ENCODE measurements around the gene ANKRD23. TPM values are rescaled to one million over a fixed set of nuclear protein-coding genes. Genes with fewer than 3 reads are reported as not detected.
"Not testable (repeated sequence)": the region's sequence is repeated elsewhere in the genome, so short reads cannot be mapped to it uniquely, and the experiment has no call there.

ANKRD23 gene
- total and polyA plus RNA-seq, 4 donors = 2.6 to 14.4 (median 7.8) TPM

- 82% methylated on average over 19 of the region's 25 CpGs for WGBS (ENCODE audit: insufficient coverage)
- no peak overlapping the region for H3K27ac ChIP-seq (ENCODE audit: low read depth, low read length)
- H3K27me3 ChIP-seq (ENCODE audit: control insufficient read depth, insufficient read depth, low read length) = no peaks in the 10 kb centered on the region
- no peaks in the 10 kb centered on the region for H3K9me3 ChIP-seq (ENCODE audit: control insufficient read depth, insufficient read depth, low read length)
- no peak for DNase-seq (ENCODE audit: low read depth in 4 of 6, low spot score in 6 of 6)
- H3K4me3 ChIP-seq (ENCODE audit: low read depth, low read length) = no peak overlapping the region
- peaks cover 73% of the 10 kb centered on the region for H3K4me1 ChIP-seq (ENCODE audit: control insufficient read depth, insufficient read depth, low read length)
- H3K36me3 ChIP-seq (ENCODE audit: control insufficient read depth, insufficient read depth, low read length) = peaks cover 86% of the 10 kb centered on the region
Measured at GRCh38 chr2:96864343-96865091, 20.7 kb upstream of the ANKRD23 start.

- Histone ChIP-seq H3K36me3 (ENCODE audit: control insufficient read depth, insufficient read depth, low read length) (peaks cover 92% of the 10 kb centered on the region), H3K4me3 (ENCODE audit: low read depth, low read length) (no peak overlapping the region), H3K4me1 (ENCODE audit: control insufficient read depth, insufficient read depth, low read length) (peaks cover 80% of the 10 kb centered on the region), H3K9me3 (ENCODE audit: control insufficient read depth, insufficient read depth, low read length) (no peaks in the 10 kb centered on the region), H3K27ac (ENCODE audit: low read depth, low read length) (no peak overlapping the region), H3K27me3 (ENCODE audit: control insufficient read depth, insufficient read depth, low read length) (no peaks in the 10 kb centered on the region)
- WGBS (ENCODE audit: insufficient coverage) = 94% methylated on average over 16 of the region's 19 CpGs
- no peak for DNase-seq (ENCODE audit: low read depth in 4 of 6, low spot score in 6 of 6)
Measured at GRCh38 chr2:96863575-96864342, 19.9 kb upstream of the ANKRD23 start.

- peaks cover 83% of the 10 kb centered on the region for H3K4me1 ChIP-seq (ENCODE audit: control insufficient read depth, insufficient read depth, low read length)
- not testable (repeated sequence) for H3K27me3 ChIP-seq (ENCODE audit: control insufficient read depth, insufficient read depth, low read length); H3K27ac ChIP-seq (ENCODE audit: low read depth, low read length); H3K4me3 ChIP-seq (ENCODE audit: low read depth, low read length); DNase-seq (ENCODE audit: low read depth in 4 of 6, low spot score in 6 of 6); H3K9me3 ChIP-seq (ENCODE audit: control insufficient read depth, insufficient read depth, low read length)
- H3K36me3 ChIP-seq (ENCODE audit: control insufficient read depth, insufficient read depth, low read length) = peaks cover 90% of the 10 kb centered on the region
- WGBS (ENCODE audit: insufficient coverage) = 91% methylated on average over 3 of the region's 4 CpGs
Measured at GRCh38 chr2:96863056-96863455, 19.2 kb upstream of the ANKRD23 start.

- WGBS (ENCODE audit: insufficient coverage) = 90% methylated on average over 14 of the region's 17 CpGs
- Histone ChIP-seq H3K27me3 (ENCODE audit: control insufficient read depth, insufficient read depth, low read length) (no peaks in the 10 kb centered on the region), H3K36me3 (ENCODE audit: control insufficient read depth, insufficient read depth, low read length) (peaks cover 73% of the 10 kb centered on the region), H3K4me3 (ENCODE audit: low read depth, low read length) (no peak overlapping the region), H3K9me3 (ENCODE audit: control insufficient read depth, insufficient read depth, low read length) (no peaks in the 10 kb centered on the region), H3K4me1 (ENCODE audit: control insufficient read depth, insufficient read depth, low read length) (peaks cover 76% of the 10 kb centered on the region), H3K27ac (ENCODE audit: low read depth, low read length) (peak overlapping the region; percentile 75)
- DNase-seq (ENCODE audit: low read depth in 4 of 6, low spot score in 6 of 6) = no peak
Measured at GRCh38 chr2:96861074-96861473, 17.3 kb upstream of the ANKRD23 start.

GRCh38 chr2:96860065-96861029 is 16.5 kb upstream of the ANKRD23 start:
- H3K36me3 ChIP-seq (ENCODE audit: control insufficient read depth, insufficient read depth, low read length) = peaks cover 66% of the 10 kb centered on the region
- H3K4me1 ChIP-seq (ENCODE audit: control insufficient read depth, insufficient read depth, low read length) = peaks cover 74% of the 10 kb centered on the region
- no peaks in the 10 kb centered on the region for H3K9me3 ChIP-seq (ENCODE audit: control insufficient read depth, insufficient read depth, low read length)
- DNase-seq (ENCODE audit: low read depth in 4 of 6, low spot score in 6 of 6) = no peak
- H3K27ac ChIP-seq (ENCODE audit: low read depth, low read length) = peak overlapping the region; percentile 75
- WGBS (ENCODE audit: insufficient coverage) = 76% methylated on average over 33 of the region's 38 CpGs
- H3K4me3 ChIP-seq (ENCODE audit: low read depth, low read length) = no peak overlapping the region
- no peaks in the 10 kb centered on the region for H3K27me3 ChIP-seq (ENCODE audit: control insufficient read depth, insufficient read depth, low read length)

GRCh38 chr2:96859681-96860064 is 15.9 kb upstream of the ANKRD23 start:
- H3K4me1 ChIP-seq (ENCODE audit: control insufficient read depth, insufficient read depth, low read length) = peaks cover 68% of the 10 kb centered on the region
- H3K27me3 ChIP-seq (ENCODE audit: control insufficient read depth, insufficient read depth, low read length) = no peaks in the 10 kb centered on the region
- peaks cover 59% of the 10 kb centered on the region for H3K36me3 ChIP-seq (ENCODE audit: control insufficient read depth, insufficient read depth, low read length)
- H3K4me3 ChIP-seq (ENCODE audit: low read depth, low read length) = no peak overlapping the region
- no peaks in the 10 kb centered on the region for H3K9me3 ChIP-seq (ENCODE audit: control insufficient read depth, insufficient read depth, low read length)
- DNase-seq (ENCODE audit: low read depth in 4 of 6, low spot score in 6 of 6) = no peak
- no CpG with 5 or more reads among the region's 4 CpGs for WGBS (ENCODE audit: insufficient coverage)
- peak overlapping the region; percentile 84 for H3K27ac ChIP-seq (ENCODE audit: low read depth, low read length)

- Histone ChIP-seq H3K27ac (ENCODE audit: low read depth, low read length) (peak overlapping the region; percentile 84), H3K4me1 (ENCODE audit: control insufficient read depth, insufficient read depth, low read length) (peaks cover 63% of the 10 kb centered on the region), H3K9me3 (ENCODE audit: control insufficient read depth, insufficient read depth, low read length) (no peaks in the 10 kb centered on the region), H3K4me3 (ENCODE audit: low read depth, low read length) (peak overlapping the region; percentile 48), H3K36me3 (ENCODE audit: control insufficient read depth, insufficient read depth, low read length) (peaks cover 56% of the 10 kb centered on the region), H3K27me3 (ENCODE audit: control insufficient read depth, insufficient read depth, low read length) (no peaks in the 10 kb centered on the region)
- WGBS (ENCODE audit: insufficient coverage) = 13% methylated on average over 8 of the region's 11 CpGs
- peak in 2 of 6 donors; percentile 38 to 70 for DNase-seq (ENCODE audit: low read depth in 4 of 6, low spot score in 6 of 6)
Measured at GRCh38 chr2:96859099-96859649, 15.4 kb upstream of the ANKRD23 start.

GRCh38 chr2:96857667-96858372 is 14.0 kb upstream of the ANKRD23 start, which contains the start of gene ANKRD39:
TSS of gene ANKRD39 (minus strand) at chr2:96858016. CDS start at chr2:96857987, 29 bp downstream.
- DNase-seq (ENCODE audit: low read depth in 4 of 6, low spot score in 6 of 6) = peak; percentile 97 to 100 (median 98)
- peaks cover 51% of the 10 kb centered on the region for H3K36me3 ChIP-seq (ENCODE audit: control insufficient read depth, insufficient read depth, low read length)
- H3K9me3 ChIP-seq (ENCODE audit: control insufficient read depth, insufficient read depth, low read length) = no peaks in the 10 kb centered on the region
- H3K4me1 ChIP-seq (ENCODE audit: control insufficient read depth, insufficient read depth, low read length) = peaks cover 53% of the 10 kb centered on the region
- WGBS (ENCODE audit: insufficient coverage) = 0% methylated on average over 81 of the region's 81 CpGs
- H3K27ac ChIP-seq (ENCODE audit: low read depth, low read length) = peak within 1 kb of the TSS; percentile 84
- no peaks in the 10 kb centered on the region for H3K27me3 ChIP-seq (ENCODE audit: control insufficient read depth, insufficient read depth, low read length)
- peak within 1 kb of the TSS; percentile 84 for H3K4me3 ChIP-seq (ENCODE audit: low read depth, low read length)

Data from spinal cord (tissue), 10 donors.